GM19035 (cell line): ENCODE data around the gene CACNA2D3.

Experiments used
- ATAC-seq: cut with Tn5 transposase; IDR thresholded peaks from one replicate; pipeline ENCODE4 v1.9.1; 2021; ENCODE audit not compliant: unreplicated experiment

Gene CACNA2D3

GRCh38 chr3:54168451-54168850, 46.1 kb downstream of the CACNA2D3 start:
- ATAC-seq, result no peak

GRCh38 chr3:54169524-54169923, 47.2 kb downstream of the CACNA2D3 start:
- ATAC-seq, result no peak

- no peak for ATAC-seq
Observed at GRCh38 chr3:54171509-54171908, 49.2 kb downstream of the CACNA2D3 start.

- no peak for ATAC-seq
Observed at GRCh38 chr3:54171951-54172350, 49.6 kb downstream of the CACNA2D3 start.

GRCh38 chr3:54173371-54173770, 51.0 kb downstream of the CACNA2D3 start:
- no peak for ATAC-seq

GRCh38 chr3:54176106-54176505, 53.8 kb downstream of the CACNA2D3 start:
- ATAC-seq, result no peak

- no peak for ATAC-seq
Observed at GRCh38 chr3:54177816-54178215, 55.5 kb downstream of the CACNA2D3 start.

GRCh38 chr3:54178376-54178775, 56.0 kb downstream of the CACNA2D3 start:
- no peak for ATAC-seq

GRCh38 chr3:54180921-54181320, 58.6 kb downstream of the CACNA2D3 start:
- ATAC-seq, result no peak

- ATAC-seq, result no peak
Observed at GRCh38 chr3:54182242-54182641, 59.9 kb downstream of the CACNA2D3 start.

GRCh38 chr3:54185740-54186139, 63.4 kb downstream of the CACNA2D3 start:
- no peak for ATAC-seq

- ATAC-seq, result no peak
Observed at GRCh38 chr3:54188176-54188791, 65.9 kb downstream of the CACNA2D3 start.

- no peak for ATAC-seq
Observed at GRCh38 chr3:54191220-54191619, 68.9 kb downstream of the CACNA2D3 start.

- no peak for ATAC-seq
Observed at GRCh38 chr3:54192026-54192425, 69.7 kb downstream of the CACNA2D3 start.

GRCh38 chr3:54193093-54193492, 70.7 kb downstream of the CACNA2D3 start:
- ATAC-seq, result no peak

- no peak for ATAC-seq
Observed at GRCh38 chr3:54196360-54196991, 74.1 kb downstream of the CACNA2D3 start.

- ATAC-seq, result no peak
Observed at GRCh38 chr3:54197509-54197908, 75.2 kb downstream of the CACNA2D3 start.

- no peak for ATAC-seq
Observed at GRCh38 chr3:54198556-54198955, 76.2 kb downstream of the CACNA2D3 start.

GRCh38 chr3:54202054-54202453, 79.7 kb downstream of the CACNA2D3 start:
- no peak for ATAC-seq

GRCh38 chr3:54202651-54203248, 80.4 kb downstream of the CACNA2D3 start:
- ATAC-seq, result no peak

GRCh38 chr3:54206874-54207273, 84.5 kb downstream of the CACNA2D3 start:
- ATAC-seq, result no peak

GRCh38 chr3:54211097-54211496, 88.7 kb downstream of the CACNA2D3 start:
- no peak for ATAC-seq

GRCh38 chr3:54212723-54213122, 90.4 kb downstream of the CACNA2D3 start:
- ATAC-seq, result no peak
